Lower leg skin (tissue), 4 donors: ENCODE results near the gene MDFIC. TPM values are rescaled to one million over a fixed set of nuclear protein-coding genes. Genes with fewer than 3 reads are reported as not detected.

Source experiments
- DNase-seq, 2 donors: peaks; one replicate each; pipeline ENCODE4 v3.0.0-alpha.2; 2019; ENCODE audit warnings: low spot score in 2 of 2
- H3K4me3 ChIP-seq: fragments of 200-600 bp; sonication (generic); 2 replicates; pipeline ENCODE4 v1.5.1; 2017; ENCODE audit warnings: mild to moderate bottlenecking, low read depth; ENCODE audit not compliant: poor library complexity, severe bottlenecking
- CTCF ChIP-seq, 3 donors: fragments of 450-650 bp; IDR thresholded peaks; one replicate each; pipeline ENCODE4 v1.5.1; 2016; ENCODE audit warnings: antibody characterized with exemption in 3 of 3, mild to moderate bottlenecking in 3 of 3, moderate library complexity in 2 of 3
- POLR2A ChIP-seq, 2 donors: fragments of 450-650 bp; IDR thresholded peaks; one replicate each; pipeline ENCODE4 v1.6.1; 2016 to 2017; ENCODE audit warnings: antibody characterized with exemption in 2 of 2, mild to moderate bottlenecking in 1 of 2, moderate library complexity in 1 of 2
- WGBS, 2 donors: methylation state at CpG; one replicate each; pipeline ENCODE4 v1.1.5; 2018; 5-methylcytosine and 5-hydroxymethylcytosine counted together
- intact Hi-C: fragments of 100-400 bp; cut with DNase I; formaldehyde crosslinking; loops from one replicate; pipeline ENCODE4 v1.15.0; 2023; ENCODE audit warnings: low total_unique reads
- total RNA-seq, 4 donors: library from RNA; depleted of rRNA; stranded (reverse); fragments of >200 nt; gene quantifications; one replicate each; pipeline ENCODE4 v1.1.0, GENCODE V29; 2016

The MDFIC gene
- total RNA-seq, 4 donors from 2014 or later, result 27.0 to 58.5 (median 38.9) TPM

- DNase-seq, result no peak
Measured at GRCh38 chr7:115037128-115037802, 115.4 kb downstream of the MDFIC start.

GRCh38 chr7:115038158-115038557 is 116.3 kb downstream of the MDFIC start:
- 88 to 99% methylated on average over 4 of the region's 4 CpGs for WGBS, 2 donors
- intact Hi-C loops, result no loop called here
- TF ChIP-seq CTCF (IDR thresholded peaks at IDR 0.05) (no peak), POLR2A (IDR thresholded peaks at IDR 0.05) (no peak)
- DNase-seq, result no peak
- no peak overlapping the region for H3K4me3 ChIP-seq

More at GRCh38 chr7:115037128-115037802, 115.4 kb downstream of the MDFIC start:
- 86 to 95% methylated on average over 2 of the region's 2 CpGs for WGBS, 2 donors
- intact Hi-C loops, result no loop called here
- no peak overlapping the region for H3K4me3 ChIP-seq
- TF ChIP-seq POLR2A (IDR thresholded peaks at IDR 0.05), result no peak
- TF ChIP-seq CTCF (IDR thresholded peaks at IDR 0.05), result no peak

GRCh38 chr7:115040057-115040456 is 118.2 kb downstream of the MDFIC start:
- H3K4me3 ChIP-seq, result no peak overlapping the region
- intact Hi-C loops, result no loop called here
- no peak for DNase-seq
- 77 to 84% methylated on average over 8 of the region's 8 CpGs for WGBS, 2 donors
- no peak for TF ChIP-seq CTCF (IDR thresholded peaks at IDR 0.05)
- no peak for TF ChIP-seq POLR2A (IDR thresholded peaks at IDR 0.05)

GRCh38 chr7:115040495-115040894 is 118.6 kb downstream of the MDFIC start:
- no peak overlapping the region for H3K4me3 ChIP-seq
- intact Hi-C loops, result no loop called here
- DNase-seq, result no peak
- no peak for TF ChIP-seq CTCF (IDR thresholded peaks at IDR 0.05)
- no peak for TF ChIP-seq POLR2A (IDR thresholded peaks at IDR 0.05)

GRCh38 chr7:115042596-115042995 is 120.7 kb downstream of the MDFIC start:
- WGBS, 2 donors, result 64 to 73% methylated on average over 2 of the region's 2 CpGs
- no peak overlapping the region for H3K4me3 ChIP-seq
- DNase-seq, result no peak
- intact Hi-C loops, result no loop called here
- TF ChIP-seq CTCF (IDR thresholded peaks at IDR 0.05), result no peak
- TF ChIP-seq POLR2A (IDR thresholded peaks at IDR 0.05), result no peak

- DNase-seq, result no peak
- TF ChIP-seq CTCF (IDR thresholded peaks at IDR 0.05) (no peak), POLR2A (IDR thresholded peaks at IDR 0.05) (no peak)
- H3K4me3 ChIP-seq, result no peak overlapping the region
- WGBS, 2 donors, result 39 to 44% methylated on average over 2 of the region's 2 CpGs
- intact Hi-C loops, result no loop called here
Measured at GRCh38 chr7:115043605-115044004, 121.7 kb downstream of the MDFIC start.
